Fibroblast of villous mesenchyme (primary cell): ENCODE results near the gene GBX1. TPM values are rescaled to one million over a fixed set of nuclear protein-coding genes. Genes with fewer than 3 reads are reported as not detected.

ENCODE experiments used
- DNase-seq: peaks from one replicate; pipeline ENCODE4 v3.0.0-alpha.2; 2010; ENCODE audit warnings: low read depth
- H3K4me3 ChIP-seq: 2 replicates; pipeline ENCODE4 v1.5.1; 2011; ENCODE audit warnings: low read depth, mild to moderate bottlenecking, low read length
- total RNA-seq: library from RNA; depleted of rRNA; stranded (reverse); fragments of >200 nt; gene quantifications from 2 replicates; pipeline ENCODE4 v1.2.3, GENCODE V29; 2012
- TF ChIP-seq, protein P1 (sequence below): IDR thresholded peaks from 2 replicates; pipeline ENCODE4 v1.5.1; 2012; ENCODE audit warnings: low read depth, mild to moderate bottlenecking, low read length; ENCODE audit not compliant: insufficient read depth

The GBX1 gene
- total RNA-seq, 1 donor = not detected

DNA sequence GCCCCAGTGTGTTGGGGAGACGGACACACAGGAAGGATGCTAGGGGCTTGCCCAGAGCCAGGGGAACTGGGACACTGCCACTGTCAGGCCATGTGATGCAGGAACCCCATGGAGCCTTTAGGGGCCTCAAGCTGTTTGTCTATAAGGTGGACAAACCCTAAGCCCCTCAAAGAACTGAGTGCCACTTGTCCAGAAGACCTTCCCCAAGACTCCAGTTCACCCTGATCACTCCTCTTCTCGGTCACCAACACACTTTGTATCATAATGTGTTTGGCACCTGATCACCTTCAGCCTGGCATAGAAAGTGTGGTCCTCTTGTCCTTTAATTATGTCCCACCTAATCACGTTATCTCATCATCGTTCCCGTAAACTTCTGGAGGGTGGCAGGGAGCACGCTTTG, 42.1 kb upstream of the GBX1 start:
- H3K4me3 ChIP-seq = no peak overlapping the region
- no peak for DNase-seq
- TF ChIP-seq, protein P1, sequence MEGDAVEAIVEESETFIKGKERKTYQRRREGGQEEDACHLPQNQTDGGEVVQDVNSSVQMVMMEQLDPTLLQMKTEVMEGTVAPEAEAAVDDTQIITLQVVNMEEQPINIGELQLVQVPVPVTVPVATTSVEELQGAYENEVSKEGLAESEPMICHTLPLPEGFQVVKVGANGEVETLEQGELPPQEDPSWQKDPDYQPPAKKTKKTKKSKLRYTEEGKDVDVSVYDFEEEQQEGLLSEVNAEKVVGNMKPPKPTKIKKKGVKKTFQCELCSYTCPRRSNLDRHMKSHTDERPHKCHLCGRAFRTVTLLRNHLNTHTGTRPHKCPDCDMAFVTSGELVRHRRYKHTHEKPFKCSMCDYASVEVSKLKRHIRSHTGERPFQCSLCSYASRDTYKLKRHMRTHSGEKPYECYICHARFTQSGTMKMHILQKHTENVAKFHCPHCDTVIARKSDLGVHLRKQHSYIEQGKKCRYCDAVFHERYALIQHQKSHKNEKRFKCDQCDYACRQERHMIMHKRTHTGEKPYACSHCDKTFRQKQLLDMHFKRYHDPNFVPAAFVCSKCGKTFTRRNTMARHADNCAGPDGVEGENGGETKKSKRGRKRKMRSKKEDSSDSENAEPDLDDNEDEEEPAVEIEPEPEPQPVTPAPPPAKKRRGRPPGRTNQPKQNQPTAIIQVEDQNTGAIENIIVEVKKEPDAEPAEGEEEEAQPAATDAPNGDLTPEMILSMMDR = no peak

DNA sequence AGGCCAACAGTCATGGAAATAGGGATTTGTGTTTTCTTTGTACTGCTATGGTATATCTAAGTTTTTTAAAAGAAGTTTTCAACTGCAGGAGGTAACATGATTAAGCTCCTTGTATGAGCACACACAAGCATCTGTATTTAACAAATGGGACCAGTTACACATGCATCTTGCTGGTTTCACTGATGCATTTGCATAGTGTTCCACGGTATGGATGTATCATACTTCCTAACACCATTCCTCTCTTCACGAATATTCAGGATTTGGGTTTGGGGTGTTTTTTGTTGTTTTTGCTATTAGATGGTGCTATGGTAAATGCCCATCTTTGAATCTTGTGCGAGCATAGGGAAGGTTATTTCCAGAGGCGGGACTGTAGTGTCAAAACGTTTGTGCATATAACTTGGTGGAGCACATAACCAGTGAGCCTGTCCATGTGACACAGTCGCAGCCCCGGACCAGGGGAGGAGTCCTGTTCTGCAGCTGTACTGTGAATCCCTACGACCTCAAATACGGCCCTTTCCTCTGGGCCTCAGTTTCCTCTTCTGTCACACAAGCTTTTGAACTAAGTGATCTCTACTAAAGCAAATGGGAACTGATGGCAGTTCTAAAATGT, 40.9 kb upstream of the GBX1 start:
- H3K4me3 ChIP-seq = no peak overlapping the region
- DNase-seq = no peak
- TF ChIP-seq, protein P1 = no peak

DNA sequence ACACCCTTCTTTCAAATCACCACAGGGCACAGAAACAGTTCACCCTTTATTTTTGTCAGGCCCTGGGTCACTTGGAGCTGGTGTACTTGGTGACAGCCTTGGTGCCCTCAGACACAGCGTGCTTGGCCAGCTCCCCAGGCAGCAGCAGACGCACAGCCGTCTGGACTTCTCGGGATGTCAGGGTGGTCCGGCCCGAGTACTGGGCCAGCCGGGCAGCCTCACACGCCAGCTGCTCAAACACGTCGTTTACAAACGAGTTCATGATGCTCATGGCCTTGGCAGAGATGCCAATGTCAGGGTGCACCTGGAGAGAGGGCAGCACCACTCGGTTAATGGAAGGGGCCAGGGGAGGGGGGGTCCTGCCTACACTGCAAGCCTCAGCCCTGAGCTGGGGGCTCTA, 40.3 kb upstream of the GBX1 start:
- no peak overlapping the region for H3K4me3 ChIP-seq
- TF ChIP-seq, protein P1 = no peak
- DNase-seq = no peak

DNA sequence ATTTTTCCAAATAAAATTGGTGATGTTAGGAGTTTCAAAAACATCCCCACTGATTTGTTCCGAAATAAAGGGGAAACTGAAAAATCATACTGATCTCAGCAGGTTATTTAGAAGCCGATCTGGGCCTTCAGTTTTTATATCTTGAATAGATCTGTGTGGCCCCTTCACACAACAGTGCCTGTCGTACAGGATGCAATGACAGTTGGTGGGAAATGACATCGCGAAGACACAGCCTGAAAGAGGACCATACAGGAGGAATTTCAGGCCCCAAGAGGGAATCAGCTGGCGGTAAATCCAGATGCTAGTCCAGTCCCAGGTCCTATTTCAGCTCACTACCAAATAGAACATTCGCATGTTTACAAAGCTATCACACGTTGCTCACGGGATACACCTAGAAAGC, 39.8 kb upstream of the GBX1 start:
- DNase-seq = no peak
- TF ChIP-seq, protein P1 = no peak

DNA sequence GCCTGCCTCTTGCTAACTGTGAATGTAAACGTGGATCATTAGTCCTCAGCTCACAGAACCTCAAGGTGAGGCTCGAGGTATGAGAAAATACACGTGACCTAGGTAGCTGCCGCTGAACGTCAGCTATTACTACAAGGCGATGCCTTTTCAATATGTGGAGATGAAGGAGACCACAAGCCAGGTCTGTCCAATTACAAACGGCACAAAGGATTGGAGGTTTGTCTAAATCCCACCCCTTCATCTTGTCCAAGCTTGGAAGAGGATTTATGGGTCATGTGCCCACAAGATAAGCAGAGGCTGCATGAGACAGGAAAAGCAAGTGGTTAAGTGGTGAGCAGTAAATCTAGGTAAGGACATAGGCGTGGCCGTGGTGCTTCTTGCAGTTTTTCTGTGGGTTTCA, 39.4 kb upstream of the GBX1 start:
- peak; percentile 51 for DNase-seq
- H3K4me3 ChIP-seq = no peak overlapping the region
- TF ChIP-seq, protein P1 = no peak

More for the DNA sequence above, 39.8 kb upstream of the GBX1 start:
- H3K4me3 ChIP-seq = no peak overlapping the region

DNA sequence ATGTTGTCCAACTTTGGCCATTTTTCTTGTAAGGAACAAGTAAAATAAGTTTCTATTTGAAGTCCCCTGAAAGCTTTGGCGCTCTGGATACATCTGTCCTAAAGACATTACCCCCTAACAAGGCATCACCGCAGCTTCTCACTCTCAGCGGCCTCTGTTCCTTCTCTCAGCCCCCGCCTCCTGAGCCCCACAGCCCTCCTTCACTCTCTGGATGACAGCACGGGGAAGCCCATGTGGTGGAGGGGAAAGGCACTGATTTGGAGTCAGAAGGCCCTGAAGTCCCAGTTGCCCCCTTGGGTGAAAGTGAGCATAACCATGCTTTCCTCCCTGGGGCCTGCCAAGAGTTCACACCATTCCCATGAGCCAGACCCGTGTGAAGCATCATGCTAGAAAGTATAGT, 38.2 kb upstream of the GBX1 start:
- TF ChIP-seq, protein P1 = no peak
- no peak for DNase-seq
- no peak overlapping the region for H3K4me3 ChIP-seq
